ENCODE data around the gene TMEM222. TPM values are rescaled to one million over a fixed set of nuclear protein-coding genes. Genes with fewer than 3 reads are reported as not detected.

Gene TMEM222
- total and polyA plus RNA-seq, 10 of the 15 experiments (the other 5 are each of a cell fraction or from before 2014, with no cell fraction given) = 3.8 to 43.5 (median 35.4) TPM

GRCh38 chr1:27366113-27366410 is 44.1 kb downstream of the TMEM222 start (continued):
- TF ChIP-seq PRDM15 (CRISPR knock-in tag; IDR thresholded peaks at IDR 0.05) = no peak
- no peak for TF ChIP-seq ESRRA (IDR thresholded peaks at IDR 0.05; ENCODE audit: low read length)
- TF ChIP-seq TARDBP (IDR thresholded peaks at IDR 0.05; ENCODE audit: borderline replicate concordance) = no peak
- no peak for TF ChIP-seq IKZF2 (IDR thresholded peaks at IDR 0.05)
- TF ChIP-seq BRCA1 (IDR thresholded peaks at IDR 0.05; ENCODE audit: low read depth, low read length) = no peak

- Histone ChIP-seq H3K79me2 (ENCODE audit: control insufficient read depth, insufficient read depth, low read length) (no peaks in the 10 kb centered on the region), H3K4me3 (peak within 1 kb of the TSS; percentile 76), H3K4me2 (ENCODE audit: control insufficient read depth, insufficient read depth) (peak within 1 kb of the TSS; percentile 88), H3K9ac (ENCODE audit: control insufficient read depth, insufficient read depth, low read length) (no peak within 1 kb of the TSS), H3K27me3 (replicated peaks in 1 of 2; ENCODE audit: control insufficient read depth in 2 of 2, insufficient read depth in 2 of 2, low read length in 1 of 2) (no peaks in the 10 kb centered on the region), H2AFZ (ENCODE audit: control insufficient read depth, low read depth, low read length) (peak within 1 kb of the TSS; percentile 39), H3K27ac (ENCODE audit: control insufficient read depth, insufficient read depth) (no peak within 1 kb of the TSS), H4K20me1 (ENCODE audit: control insufficient read depth, insufficient read depth) (no peaks in the 10 kb centered on the region; the same call in 1 of the 2 replicates), H3K36me3 (ENCODE audit: control insufficient read depth in 2 of 2, insufficient read depth in 2 of 2, low read length in 1 of 2) (no peaks in the 10 kb centered on the region), H3K9me3 (replicated peaks; ENCODE audit: control insufficient read depth, insufficient read depth, low read length) (no peaks in the 10 kb centered on the region), H3K4me1 (ENCODE audit: control insufficient read depth, insufficient read depth, low read length) (peaks cover 15% of the 10 kb centered on the region)
- 1% methylated on average over 65 of the region's 67 CpGs for WGBS (ENCODE audit: insufficient coverage, insufficient replicate concordance, low lambda C conversion rate, missing lambda C conversion rate)
- CTCF ChIA-PET = interaction anchor here (0.8 to 4.7 kb wide), 17 partner anchors 9 to 240 kb away, joined by 3 to 40 read pairs (median 6); partner anchors contain the start of genes AHDC1, GPR3 and SYTL1
- FAIRE-seq = no peak
- POLR2A ChIA-PET = interaction anchor here (0.6 to 1.2 kb wide), 3 partner anchors 23 to 702 kb away, joined by 3 to 8 read pairs (median 4); no protein-coding TSS in a partner anchor
- BruUV-seq (replicated peaks) = no TSS peak
- RAD21 ChIA-PET (ENCODE audit: unreplicated experiment) = interaction anchor here (1.2 to 2.1 kb wide), 7 partner anchors 9 to 115 kb away, joined by 3 to 16 read pairs (median 5); no protein-coding TSS in a partner anchor
- in situ Hi-C loops (cut with MboI) (no loop called here), intact Hi-C loops (cut with micrococcal nuclease; ENCODE audit: unreplicated experiment) (loop anchor here (5.0 kb wide), 1 partner anchor 44 kb away; the partner anchor contains the start of gene TMEM222)
- ATAC-seq = peak; percentile 56
- no peak for DNase-seq (ENCODE audit: low read depth, low spot score)
- SMC1A ChIA-PET (ENCODE audit: uncharacterized antibody, unreplicated experiment) = interaction anchor here (0.8 to 3.3 kb wide), 7 partner anchors 9 to 233 kb away, joined by 3 to 27 read pairs (median 3); partner anchors contain the start of gene GPR3
- 0 out of 2 replicates have a peak, but pooled peaks have one; percentile 26 for TF ChIP-seq BACH1 (IDR thresholded peaks at IDR 0.05; ENCODE audit: borderline replicate concordance)
- TF ChIP-seq FOXK2 (IDR thresholded peaks at IDR 0.05) = no peak
- TF ChIP-seq RBBP5 (conservative IDR thresholded peaks at IDR 0.05) = no peak
- TF ChIP-seq TBL1XR1 (IDR thresholded peaks at IDR 0.05; ENCODE audit: low read depth, low read length) = no peak
- TF ChIP-seq SMC3 (IDR thresholded peaks at IDR 0.05; ENCODE audit: borderline replicate concordance, low read length) = 0 out of 2 replicates have a peak, but pooled peaks have one; percentile 6
- TF ChIP-seq ZBTB11 (CRISPR knock-in tag; IDR thresholded peaks at IDR 0.05) = no peak
- TF ChIP-seq HDGF (IDR thresholded peaks at IDR 0.05) = no peak
- no peak for TF ChIP-seq HDAC2 (IDR thresholded peaks at IDR 0.05)
- no peak for TF ChIP-seq PKNOX1 (IDR thresholded peaks at IDR 0.05)
- TF ChIP-seq EZH2 (IDR thresholded peaks at IDR 0.05; ENCODE audit: borderline replicate concordance, control insufficient read depth, low read depth, low read length) = no peak
Observed at GRCh38 chr1:27366411-27367159, 44.6 kb downstream of the TMEM222 start, which contains the start of gene MAP3K6. Gene MAP3K6, minus strand, starts transcription at chr1:27366961. Its CDS starts 364 bp downstream, at chr1:27366597.

All from GM12878 (cell line).